ENCODE measurements around the gene NFIB. TPM values are rescaled to one million over a fixed set of nuclear protein-coding genes. Genes with fewer than 3 reads are reported as not detected.

Gene NFIB
- total and polyA plus RNA-seq, 2 experiments from 2014 or later: 15.2 to 27.3 TPM

GRCh38 chr9:14352503-14352902, 38.6 kb upstream of the NFIB start:
- no peaks in the 10 kb centered on the region for H4K20me1 ChIP-seq (ENCODE audit: insufficient read depth, poor library complexity, severe bottlenecking)
- TF ChIP-seq EZH2 (IDR thresholded peaks at IDR 0.05; ENCODE audit: borderline replicate concordance) (no peak), EZH2phosphoT487 (IDR thresholded peaks at IDR 0.05; ENCODE audit: low read depth, severe bottlenecking, unreplicated experiment) (no peak), CTCF (IDR thresholded peaks at IDR 0.05; ENCODE audit: poor library complexity) (no peak)
- H3K9me2 ChIP-seq (replicated peaks; ENCODE audit: insufficient read depth): no peaks in the 10 kb centered on the region
- peak overlapping the region; percentile 52 for H3K27ac ChIP-seq
- peaks cover 38% of the 10 kb centered on the region for H3K4me1 ChIP-seq (ENCODE audit: insufficient read depth)
- DNase-seq (ENCODE audit: low spot score): no peak
- H3K4me2 ChIP-seq: peak overlapping the region; percentile 37
- H3K79me2 ChIP-seq: peaks cover 2% of the 10 kb centered on the region
- no peaks in the 10 kb centered on the region for H3K9me3 ChIP-seq (ENCODE audit: low read depth)
- no peaks in the 10 kb centered on the region for H3K36me3 ChIP-seq (replicated peaks; ENCODE audit: insufficient read depth, low read depth)
- peaks cover 47% of the 10 kb centered on the region for H3K27me3 ChIP-seq
- WGBS (ENCODE audit: low lambda C conversion rate, missing lambda C conversion rate): 28% methylated on average over 4 of the region's 4 CpGs
- no peak overlapping the region for H2AFZ ChIP-seq
- H3K4me3 ChIP-seq: no peak overlapping the region

DNA sequence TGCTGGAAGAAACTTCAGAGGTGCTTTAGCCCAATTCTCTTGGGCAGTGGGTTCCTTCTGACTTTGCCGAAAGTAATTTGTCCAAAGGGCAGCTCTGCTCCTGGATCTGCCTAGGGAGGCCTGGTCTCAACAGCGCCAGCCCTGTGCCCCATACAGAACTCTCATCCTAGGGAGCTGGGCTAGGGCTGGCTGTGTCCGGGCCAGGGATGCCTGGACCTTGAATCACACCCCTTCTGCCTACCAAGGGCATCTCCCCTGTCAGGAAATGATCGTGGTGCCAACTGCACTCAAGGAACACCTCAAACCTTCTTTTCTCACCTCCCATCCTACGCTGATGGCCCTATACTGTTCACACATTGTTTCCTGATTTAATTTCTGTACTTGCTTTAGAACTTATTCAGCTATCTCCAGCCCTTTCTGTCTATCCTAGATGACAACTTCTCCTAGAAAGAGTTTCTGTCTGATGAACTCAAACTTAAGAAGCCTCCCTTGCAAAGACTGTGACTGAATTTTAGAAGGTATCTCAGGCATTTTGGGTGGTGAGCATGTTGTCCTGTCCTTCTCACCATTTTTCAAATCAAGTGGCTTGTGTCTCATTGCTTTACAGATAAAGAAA, 37.4 kb upstream of the NFIB start:
- Histone ChIP-seq H3K36me3 (replicated peaks; ENCODE audit: insufficient read depth, low read depth) (no peaks in the 10 kb centered on the region), H2AFZ (no peak overlapping the region), H3K27ac (peak overlapping the region; percentile 84), H3K9me2 (replicated peaks; ENCODE audit: insufficient read depth) (no peaks in the 10 kb centered on the region), H3K79me2 (peaks cover 2% of the 10 kb centered on the region), H3K4me3 (no peak overlapping the region), H3K9me3 (ENCODE audit: low read depth) (no peaks in the 10 kb centered on the region), H3K4me1 (ENCODE audit: insufficient read depth) (peaks cover 36% of the 10 kb centered on the region), H4K20me1 (ENCODE audit: insufficient read depth, poor library complexity, severe bottlenecking) (no peaks in the 10 kb centered on the region), H3K27me3 (peaks cover 58% of the 10 kb centered on the region), H3K4me2 (peak overlapping the region; percentile 93)
- no peak for TF ChIP-seq EZH2 (IDR thresholded peaks at IDR 0.05; ENCODE audit: borderline replicate concordance)
- no peak for TF ChIP-seq CTCF (IDR thresholded peaks at IDR 0.05; ENCODE audit: poor library complexity)
- TF ChIP-seq EZH2phosphoT487 (IDR thresholded peaks at IDR 0.05; ENCODE audit: low read depth, severe bottlenecking, unreplicated experiment): no peak
- no peak for DNase-seq (ENCODE audit: low spot score)
- WGBS (ENCODE audit: low lambda C conversion rate, missing lambda C conversion rate): 80% methylated on average over 5 of the region's 5 CpGs

DNA sequence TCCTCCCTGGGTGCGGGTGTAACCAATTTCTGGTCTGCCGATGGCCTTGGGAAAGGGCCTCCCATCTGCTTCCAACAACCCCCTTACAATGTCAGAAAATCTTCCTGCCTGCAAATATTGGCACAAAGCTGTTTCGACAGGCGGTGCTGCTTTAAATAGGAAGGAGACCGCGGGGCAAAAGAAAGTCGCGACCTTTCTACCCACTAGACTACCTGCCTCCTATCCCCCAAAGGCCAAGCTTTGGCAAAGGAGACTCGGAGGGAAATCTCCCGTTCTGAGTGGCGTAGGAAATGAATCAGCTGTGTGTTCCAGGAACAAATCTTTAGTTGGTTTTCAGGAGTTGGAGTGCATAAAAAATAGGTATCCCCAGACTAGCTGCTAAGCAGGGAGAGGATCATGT, 36.8 kb upstream of the NFIB start:
- DNase-seq (ENCODE audit: low spot score): no peak
- no peak for TF ChIP-seq CTCF (IDR thresholded peaks at IDR 0.05; ENCODE audit: poor library complexity)
- no peak for TF ChIP-seq EZH2phosphoT487 (IDR thresholded peaks at IDR 0.05; ENCODE audit: low read depth, severe bottlenecking, unreplicated experiment)
- no peak for TF ChIP-seq EZH2 (IDR thresholded peaks at IDR 0.05; ENCODE audit: borderline replicate concordance)
- H3K27me3 ChIP-seq: peaks cover 64% of the 10 kb centered on the region
- H3K9me3 ChIP-seq (ENCODE audit: low read depth): no peaks in the 10 kb centered on the region
- H3K79me2 ChIP-seq: peaks cover 2% of the 10 kb centered on the region
- no peaks in the 10 kb centered on the region for H3K36me3 ChIP-seq (replicated peaks; ENCODE audit: insufficient read depth, low read depth)
- H3K9me2 ChIP-seq (replicated peaks; ENCODE audit: insufficient read depth): no peaks in the 10 kb centered on the region
- no peaks in the 10 kb centered on the region for H4K20me1 ChIP-seq (ENCODE audit: insufficient read depth, poor library complexity, severe bottlenecking)
- H3K4me1 ChIP-seq (ENCODE audit: insufficient read depth): peaks cover 39% of the 10 kb centered on the region
- H2AFZ ChIP-seq: no peak overlapping the region
- peak overlapping the region; percentile 84 for H3K27ac ChIP-seq
- no peak overlapping the region for H3K4me3 ChIP-seq
- 64% methylated on average over 11 of the region's 11 CpGs for WGBS (ENCODE audit: low lambda C conversion rate, missing lambda C conversion rate)
- peak overlapping the region; percentile 93 for H3K4me2 ChIP-seq

Measured in hepatocyte (in vitro differentiated cells).